NCI-H187 (cell line): ENCODE measurements around the gene CMBL.

ENCODE experiments used
- DNase-seq, 2 experiments: peaks; one replicate each; lab custom pipeline; 2025; lab: John Stamatoyannopoulos, UW

CMBL gene

DNA sequence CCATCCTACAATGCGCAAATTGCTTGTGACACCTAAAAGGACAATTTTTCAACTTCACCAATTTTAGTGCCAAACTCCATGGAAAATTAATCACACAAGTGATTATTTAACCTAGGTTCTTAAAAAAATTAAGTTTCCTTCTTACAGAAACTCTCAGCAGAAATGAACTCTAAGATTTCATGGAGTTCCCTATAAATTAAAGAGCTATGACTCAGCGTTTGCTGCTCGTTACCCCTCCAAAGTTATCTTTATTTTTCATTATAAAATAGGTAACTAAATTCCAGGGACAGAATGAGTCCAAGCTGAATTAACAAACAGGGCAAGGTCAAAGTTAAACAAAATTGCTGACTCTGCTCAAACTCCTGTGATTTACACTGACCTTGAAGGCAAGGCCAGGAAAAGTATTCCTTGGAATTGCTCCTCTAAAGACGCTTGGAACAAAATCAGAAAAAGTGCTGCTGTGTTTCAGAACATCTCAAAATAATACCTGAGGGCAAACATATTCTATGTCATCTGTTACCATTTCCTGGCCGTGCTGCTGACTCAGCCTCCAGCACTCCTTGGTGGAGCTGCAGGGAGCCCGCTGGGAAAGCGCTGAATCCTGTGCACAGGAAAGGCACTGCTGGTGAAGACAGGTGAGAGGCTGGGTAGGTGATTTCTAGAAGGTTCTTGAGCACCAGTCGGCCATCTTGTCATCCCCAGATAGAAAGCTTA, 2.5 kb upstream of the CMBL start:
- DNase-seq = no peak

DNA sequence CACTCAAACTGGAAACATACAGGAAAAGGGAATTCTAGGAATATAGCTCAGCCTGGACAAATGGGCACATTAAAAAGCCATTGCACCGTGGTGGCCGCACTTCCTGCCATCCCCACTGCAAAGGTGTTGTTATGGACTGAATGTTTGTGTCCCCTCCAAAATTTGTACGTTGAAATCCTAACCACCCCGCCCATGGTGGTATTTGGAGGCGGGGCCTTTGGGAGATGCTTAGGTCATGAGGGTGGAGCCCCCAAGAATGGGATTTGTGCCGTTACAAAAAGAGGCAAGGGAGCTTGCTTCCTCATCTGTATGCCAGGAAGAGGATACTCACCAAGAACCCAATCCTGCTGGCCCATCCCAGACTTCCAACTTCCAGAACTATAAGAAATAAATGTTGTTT, 1.1 kb upstream of the CMBL start:
- no peak for DNase-seq

DNA sequence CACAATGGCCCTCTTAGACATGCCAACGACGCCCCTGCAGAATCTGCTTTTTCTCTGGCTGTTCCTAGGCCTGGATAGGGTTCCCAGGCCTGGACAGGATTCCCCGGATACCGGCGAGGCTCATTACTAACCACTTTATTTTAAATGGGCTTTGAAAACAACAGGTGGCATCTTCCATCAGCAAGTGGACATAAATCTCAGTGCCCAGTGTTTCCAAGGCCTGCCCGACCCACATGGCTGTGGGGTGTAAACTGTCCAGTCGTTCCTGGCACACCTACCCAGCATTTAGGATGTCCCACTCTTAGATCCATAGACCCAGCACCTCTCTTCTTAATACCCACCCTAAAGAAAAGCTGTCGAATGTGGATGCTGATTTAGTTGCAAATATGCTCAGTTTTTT, 896 bp downstream of the CMBL start:
- DNase-seq = peak; percentile 33 to 56

DNA sequence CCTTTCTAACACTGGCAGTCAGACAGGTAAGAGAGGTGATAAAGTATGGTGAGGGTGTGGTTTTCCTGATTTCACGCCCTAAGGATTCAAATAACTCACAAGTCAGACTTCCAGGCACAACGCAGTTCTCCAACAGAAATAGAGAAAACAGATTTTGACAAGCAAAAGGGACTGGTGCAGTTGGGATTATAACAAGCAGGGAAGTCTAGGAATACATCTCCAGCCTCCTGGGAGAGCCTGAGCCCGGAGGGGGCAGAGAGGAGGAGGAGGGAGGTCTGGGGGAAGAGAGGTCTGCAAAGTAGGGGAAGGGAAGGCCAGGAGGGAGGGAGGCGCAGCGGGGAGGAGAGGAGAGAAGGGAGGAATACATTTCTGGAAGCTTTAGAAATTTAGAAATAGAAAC, 1.6 kb downstream of the CMBL start:
- no peak for DNase-seq

DNA sequence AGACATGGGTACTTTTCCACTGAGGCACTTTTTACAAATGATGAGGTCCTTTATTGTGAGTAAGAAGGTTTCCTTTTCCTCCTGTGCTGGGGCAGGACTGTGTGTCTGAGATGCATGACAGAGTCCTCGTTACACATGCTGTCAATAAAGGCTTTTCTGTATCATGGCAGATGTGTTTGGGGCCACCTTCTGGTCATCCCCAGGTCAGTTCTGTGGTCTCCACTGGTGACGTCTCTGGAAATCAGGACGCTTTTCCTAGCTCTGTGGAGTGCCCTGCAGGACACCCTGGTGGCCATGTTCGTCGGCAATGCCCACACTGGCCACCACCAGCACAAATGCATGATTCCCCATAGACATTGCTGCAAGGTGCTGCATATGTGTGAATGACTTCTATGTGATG, 2.8 kb downstream of the CMBL start:
- no peak for DNase-seq

DNA sequence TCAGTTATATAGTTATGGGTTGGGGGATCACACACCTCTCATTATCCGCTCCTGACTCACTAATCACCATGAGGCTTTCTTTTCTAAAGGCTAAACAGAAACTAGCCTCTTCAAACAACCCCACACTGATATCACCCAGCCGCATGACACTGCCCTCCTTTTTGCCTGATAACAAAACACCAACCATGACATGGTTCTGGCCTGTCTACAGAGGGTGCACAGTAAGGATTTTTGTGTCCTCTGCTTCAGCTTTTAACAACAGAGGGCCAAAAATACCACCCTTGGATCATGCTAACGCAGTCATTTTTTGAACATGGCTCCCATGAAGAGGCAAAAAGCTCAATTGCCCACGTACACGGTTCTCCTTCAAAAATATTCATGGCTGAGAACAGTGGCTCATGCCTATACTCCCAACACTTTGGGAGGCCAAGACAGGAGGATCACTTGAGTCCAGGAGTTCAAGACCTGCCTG, 4.0 kb downstream of the CMBL start:
- no peak for DNase-seq

DNA sequence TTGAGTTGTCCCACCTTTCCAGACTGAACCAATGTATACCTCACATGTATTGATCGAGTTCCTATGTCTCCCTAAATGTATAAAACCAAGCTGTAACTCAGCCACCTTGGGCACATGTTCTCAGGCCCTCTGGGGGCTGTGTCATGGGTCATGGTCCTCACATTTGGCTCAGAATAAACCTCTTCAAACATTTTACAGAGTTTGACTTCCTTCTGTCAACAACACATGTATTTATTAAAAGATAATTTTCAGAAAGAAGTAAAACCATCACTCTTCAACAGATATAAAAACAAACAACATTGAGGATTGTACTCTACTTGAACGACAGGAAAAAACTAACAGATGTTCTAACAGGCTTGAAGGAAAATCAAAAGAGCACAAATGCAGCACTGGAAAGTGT, 4.5 kb downstream of the CMBL start:
- no peak for DNase-seq

DNA sequence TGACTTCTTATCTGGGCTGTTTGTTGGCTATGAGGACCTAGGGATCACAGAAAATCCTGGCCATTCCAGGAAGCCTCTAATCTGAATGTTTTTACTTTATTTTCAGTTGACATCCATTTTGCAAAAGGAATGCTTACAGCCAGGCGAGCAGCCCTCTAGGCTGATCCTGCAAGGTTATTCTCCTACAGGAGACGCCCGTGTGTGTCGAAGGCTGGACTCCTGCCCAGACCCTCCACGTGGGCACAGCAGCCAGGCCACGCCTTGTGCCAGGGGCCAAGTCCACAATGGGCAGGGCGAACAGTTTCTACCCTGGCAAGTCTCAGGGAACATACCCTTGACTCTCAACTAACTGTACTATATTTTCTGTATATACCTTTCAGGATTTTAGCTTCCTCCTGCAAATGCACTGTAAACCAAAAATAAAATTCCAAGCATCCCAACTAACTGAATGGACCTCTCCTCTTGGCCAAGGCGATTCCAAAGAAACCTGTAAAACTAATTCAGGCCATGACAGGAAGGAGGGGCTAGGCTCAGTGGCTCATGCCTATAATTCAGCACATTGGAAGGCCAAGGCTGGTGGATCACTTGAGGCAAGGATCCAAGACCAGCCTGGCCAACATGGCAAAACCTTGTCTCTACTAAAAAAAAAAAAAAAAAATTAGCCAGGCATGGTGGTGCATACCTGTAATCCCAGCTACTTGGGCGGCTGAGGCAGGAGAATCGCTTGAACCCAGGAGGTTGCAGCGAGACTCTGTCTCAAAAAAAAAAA, 5.7 kb downstream of the CMBL start:
- no peak for DNase-seq

DNA sequence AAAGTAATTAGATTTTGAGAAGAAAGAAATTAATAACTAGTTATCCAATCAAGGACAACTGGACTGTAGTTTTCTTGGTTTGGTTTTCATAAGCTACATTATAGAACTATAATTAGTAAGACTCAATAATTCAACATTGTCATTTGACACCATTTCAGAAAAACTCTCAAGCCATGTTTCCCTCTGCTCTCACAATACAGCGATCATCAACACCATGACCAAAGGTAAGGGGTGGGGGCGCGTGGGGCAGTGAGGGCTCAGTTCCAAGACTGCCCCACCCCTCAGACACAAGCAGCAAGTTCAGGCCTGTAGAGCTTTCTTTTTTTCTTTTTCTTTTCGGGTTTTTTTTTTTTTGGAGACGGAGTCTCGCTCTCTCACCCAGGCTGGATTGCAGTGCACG, 6.4 kb downstream of the CMBL start:
- peak; percentile 23 to 49 for DNase-seq

DNA sequence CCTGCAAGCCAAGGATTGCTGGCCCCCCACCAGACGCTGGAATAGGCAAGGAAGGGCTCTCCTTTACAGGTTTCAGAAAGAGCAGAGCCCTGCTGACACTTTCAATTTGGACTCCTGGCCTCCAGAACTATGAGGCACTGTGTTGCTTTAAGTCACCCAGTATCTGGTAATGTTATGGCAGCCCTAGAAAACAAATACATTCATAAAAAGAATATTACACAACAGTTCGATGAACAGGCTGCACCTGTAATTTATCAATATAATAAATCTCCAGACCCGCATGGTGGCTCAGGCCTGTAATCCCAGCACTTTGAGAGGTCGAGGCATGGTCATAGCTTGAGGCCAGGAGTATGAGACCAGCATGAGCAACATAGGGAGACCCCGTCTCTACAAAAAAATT, 7.5 kb downstream of the CMBL start:
- no peak for DNase-seq

DNA sequence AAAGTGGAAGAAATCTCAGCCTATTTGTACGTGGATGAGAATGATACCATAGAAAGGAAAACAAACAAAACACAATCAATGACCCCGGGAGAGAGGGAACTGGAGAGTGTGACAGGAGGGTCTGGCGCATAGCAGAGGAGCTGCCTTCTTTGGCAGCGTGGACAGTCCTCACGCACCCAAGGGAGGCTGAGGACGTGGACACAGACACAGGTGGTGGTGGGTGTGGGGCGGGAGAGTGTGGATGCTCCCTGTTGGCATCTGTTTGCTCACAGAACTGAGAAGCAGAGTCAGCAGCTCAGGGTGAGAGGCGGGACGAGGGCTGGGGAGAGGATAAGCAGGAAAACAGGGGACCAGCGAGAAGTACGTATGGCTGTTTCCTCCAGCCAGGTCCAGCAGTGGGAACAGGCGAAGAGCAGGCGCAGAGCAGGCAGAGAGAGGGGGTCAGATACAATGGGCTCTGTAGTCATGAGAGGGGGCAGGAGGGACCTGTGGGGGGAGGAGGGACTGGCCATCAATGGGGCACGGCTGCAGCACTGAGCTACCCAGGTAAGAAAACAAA, 10.0 kb downstream of the CMBL start:
- no peak for DNase-seq

DNA sequence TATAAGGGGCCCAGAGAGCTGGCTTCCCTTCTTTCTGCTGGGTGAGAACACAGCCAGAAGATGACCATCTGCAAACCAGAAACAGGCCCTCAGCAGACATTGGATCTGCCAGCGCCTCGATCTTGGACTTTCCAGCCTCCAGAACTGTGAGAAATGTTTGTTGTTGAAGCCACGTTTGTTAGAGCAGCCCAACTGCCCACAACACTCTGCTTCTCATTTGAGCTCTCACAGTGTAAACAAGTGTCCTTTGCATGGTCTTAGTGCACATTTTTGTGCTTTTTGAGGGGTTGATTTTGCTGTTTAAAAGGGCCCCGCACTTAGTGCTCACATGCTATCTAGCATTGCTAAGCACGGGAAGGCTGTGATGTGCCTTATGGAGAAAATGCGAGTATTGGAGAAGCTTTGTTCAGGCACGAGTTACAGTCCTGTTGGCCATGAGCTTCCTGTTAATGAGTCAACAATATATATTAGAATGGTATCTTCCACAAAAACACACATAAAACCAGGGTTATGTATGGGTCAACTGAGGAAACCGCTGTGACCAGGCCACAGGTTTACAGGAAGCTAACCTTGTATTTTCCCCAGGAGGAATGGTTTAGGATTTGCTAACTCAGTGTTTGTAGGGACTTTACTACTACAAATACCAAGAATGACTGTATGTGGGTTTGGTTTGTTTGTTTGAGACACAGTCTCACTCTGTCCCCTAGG, 11.9 kb downstream of the CMBL start:
- no peak for DNase-seq

DNA sequence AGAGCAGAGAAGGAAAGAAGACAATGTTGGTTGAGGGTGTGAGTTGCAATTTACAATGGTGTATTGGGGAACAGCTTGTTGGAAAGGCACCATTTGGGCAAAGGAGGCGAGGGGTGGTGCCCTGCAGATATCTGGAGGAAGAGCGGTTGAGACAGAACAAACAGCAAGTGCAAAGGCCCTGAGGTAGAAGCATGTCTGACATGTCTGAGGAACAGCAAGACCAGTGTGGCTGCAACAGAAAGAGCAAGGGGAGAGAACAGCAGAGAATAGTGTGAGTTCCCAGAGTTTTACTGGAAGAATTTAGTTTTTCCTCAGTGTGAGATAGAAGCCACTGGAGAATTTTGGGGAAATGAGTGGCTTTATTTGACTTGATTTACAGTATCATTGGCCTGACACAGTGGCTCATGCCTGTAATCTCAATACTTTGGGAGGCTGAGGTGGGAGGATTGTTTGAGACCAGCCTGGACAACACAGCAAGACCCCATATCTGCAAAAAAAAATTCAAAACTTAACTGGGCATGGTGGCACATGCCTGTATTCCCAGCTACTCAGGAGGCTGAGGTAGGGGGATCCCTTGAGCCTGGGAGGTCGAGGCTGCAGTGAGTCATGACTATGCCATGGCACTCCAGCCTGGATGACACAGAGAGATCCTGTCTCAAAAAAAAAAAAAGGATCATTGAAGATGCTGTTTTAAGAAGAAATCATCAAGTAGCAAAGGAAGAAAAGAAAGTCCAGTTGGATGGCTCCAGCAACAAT, 13.6 kb downstream of the CMBL start:
- DNase-seq = no peak

DNA sequence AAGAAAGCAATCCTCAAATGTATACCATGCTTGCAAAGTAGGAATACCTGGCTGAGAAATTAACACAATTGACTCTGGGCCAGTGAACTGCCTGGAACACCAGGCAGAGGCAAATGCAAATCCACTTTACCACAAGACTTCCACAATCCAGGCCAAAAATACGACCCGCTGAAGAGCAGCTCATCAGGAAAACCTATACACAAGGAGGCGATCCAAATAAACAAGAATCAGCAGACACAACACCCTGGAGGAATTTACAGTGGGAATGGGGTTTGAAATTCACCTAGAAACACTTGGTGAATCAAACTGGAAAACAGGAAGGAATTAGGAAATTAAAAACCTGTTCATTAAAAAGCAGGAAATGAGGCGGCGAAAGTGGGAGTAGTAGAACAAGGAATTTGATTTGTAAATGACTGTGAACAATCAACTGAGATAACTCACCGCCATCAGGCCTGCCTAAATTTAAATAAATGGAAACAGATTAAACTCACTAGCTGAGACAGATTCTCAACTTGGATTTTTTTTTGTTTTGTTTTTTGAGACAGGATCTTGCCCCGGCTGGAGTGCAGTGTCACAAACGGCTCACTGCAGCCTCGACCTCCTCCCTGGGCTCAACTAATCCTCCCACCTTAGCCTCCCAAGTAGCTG, 15.9 kb downstream of the CMBL start:
- DNase-seq = no peak

DNA sequence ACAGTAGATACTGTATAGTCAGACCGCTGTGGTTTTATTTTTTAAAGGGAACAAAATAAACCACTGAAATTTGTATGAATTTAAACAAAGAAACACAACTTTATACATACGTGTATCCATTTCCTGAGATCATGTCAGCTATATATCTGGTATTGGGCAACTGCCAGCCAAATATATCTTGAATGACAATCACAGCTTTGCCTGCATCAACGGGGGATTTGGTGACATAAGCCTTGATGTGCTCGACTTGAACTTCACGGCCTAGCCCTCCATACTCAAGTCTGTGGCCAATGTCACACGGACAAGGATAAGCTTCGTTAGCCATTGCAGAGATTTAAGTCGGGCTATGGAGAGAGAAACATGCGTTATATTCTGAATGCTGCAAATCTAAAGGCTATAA, 17.3 kb downstream of the CMBL start:
- DNase-seq = no peak

DNA sequence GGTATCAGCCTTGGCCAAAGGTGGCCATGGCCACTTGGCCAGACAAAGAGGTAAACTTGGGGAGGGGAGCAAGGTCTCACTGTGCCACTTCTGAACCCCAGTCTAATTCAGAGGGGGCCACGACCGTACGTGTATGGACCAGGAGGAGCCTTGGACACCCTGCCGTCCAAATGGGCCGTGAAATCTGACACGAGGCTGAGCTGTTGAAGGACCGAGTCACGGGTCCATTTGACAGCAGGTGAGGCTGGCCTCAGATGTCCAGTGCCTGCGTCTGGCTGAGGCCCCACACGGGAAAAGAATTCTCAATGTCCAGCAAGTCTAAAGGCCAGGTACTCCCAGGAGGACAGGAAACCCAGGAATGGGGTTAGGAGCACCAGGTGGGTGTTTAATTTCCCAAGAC, 17.7 kb downstream of the CMBL start:
- DNase-seq = no peak

DNA sequence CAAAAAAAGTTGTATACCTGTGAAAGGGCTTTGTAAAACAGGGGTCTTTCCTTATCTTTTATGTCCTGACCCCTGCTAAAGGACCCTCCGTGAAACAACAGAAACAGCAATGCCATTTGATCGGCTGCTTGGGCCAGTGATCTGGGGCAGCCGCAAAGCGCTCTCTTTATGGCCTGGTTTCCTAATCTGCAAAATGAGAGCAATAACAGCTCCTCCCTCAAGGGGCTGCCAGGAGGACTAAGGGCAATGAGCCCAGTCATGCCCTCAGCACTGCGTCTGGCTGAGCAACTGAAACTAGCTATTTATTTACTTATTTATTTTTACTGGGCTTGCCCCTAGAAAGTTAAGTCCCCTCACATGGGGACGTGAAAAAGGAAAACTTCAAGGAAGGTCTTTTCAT, 18.3 kb downstream of the CMBL start:
- DNase-seq = no peak

DNA sequence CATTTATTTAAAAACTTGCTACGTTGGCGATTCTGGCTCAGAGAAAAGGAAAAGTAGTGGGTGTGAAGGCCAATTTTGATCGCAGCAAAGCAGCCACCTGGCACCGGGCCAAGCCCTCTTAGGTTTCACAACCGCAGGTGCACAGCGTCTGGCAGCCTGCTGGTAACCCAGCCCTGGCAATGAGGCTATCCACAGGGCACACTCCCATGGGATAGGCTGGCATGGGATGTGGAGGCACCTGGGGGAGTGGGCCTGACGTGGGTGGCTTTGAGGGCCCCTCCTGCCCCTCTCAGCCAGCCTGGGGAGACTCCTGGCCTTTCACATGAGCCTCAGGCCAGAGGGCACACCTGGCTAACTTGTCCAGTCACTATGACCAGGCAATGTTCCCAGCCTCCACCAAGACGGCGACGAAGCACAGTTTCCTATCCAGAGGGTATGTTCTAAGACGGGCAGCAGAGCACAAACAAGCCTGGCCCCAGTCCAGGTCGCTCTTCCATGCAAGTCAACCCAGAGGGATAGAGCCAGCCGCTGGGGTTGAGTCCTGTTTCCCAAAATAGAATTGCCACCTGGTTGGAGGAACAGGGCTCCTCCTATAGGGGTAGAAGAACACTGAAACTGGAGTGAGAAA, 19.0 kb downstream of the CMBL start:
- DNase-seq = peak; percentile 94 to 98

DNA sequence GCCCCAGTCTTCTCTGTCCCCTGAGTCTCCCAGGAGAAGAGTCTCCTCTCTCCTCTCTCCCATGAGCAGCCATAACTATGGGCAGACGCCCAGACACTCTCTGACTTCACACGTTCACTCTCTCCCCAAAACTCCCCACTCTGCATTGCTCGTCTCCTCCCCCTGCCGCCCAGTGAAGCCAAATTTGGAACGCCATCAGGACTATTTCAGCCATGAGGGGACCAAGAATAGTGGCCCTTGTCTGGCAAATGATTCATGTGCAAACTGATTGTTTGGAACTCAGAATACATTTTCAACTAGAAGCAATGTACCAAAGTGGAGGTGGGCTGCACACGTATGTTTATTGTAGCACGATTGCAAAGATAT, 20.9 kb downstream of the CMBL start:
- no peak for DNase-seq

DNA sequence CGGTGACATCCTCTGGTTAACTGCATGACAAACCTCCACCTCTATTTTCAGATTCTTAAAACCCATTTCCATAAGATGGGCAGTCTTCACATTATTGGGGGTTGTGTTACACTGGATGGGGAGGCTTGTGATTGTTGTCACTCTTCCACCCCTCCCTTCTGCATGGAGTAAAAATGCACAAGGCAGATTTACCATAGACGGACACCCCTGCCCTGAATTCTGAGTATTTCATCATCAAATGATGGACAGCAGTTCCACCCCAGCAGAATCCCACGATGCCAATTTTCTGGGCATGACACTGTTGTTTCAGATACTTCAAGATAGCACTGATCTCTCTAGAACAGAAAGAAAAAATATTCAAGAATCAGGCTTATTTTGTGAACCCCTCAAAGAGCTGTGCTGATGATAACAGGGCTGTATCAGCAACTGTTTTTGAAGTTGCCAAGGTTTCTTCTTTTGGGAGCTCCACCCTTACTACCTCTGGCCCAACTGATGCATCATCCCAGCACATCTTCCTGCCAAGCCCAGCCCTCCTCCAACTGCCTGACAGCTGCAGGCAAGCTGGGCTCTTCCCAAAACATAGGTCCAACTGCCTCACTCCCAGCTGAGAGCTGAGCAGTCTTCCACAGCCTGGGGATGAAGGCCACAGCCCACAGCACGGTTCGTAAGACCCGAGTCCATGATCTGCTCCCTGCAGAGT, 21.4 kb downstream of the CMBL start:
- no peak for DNase-seq
